ENCODE results near the gene CXCL10.

DNA sequence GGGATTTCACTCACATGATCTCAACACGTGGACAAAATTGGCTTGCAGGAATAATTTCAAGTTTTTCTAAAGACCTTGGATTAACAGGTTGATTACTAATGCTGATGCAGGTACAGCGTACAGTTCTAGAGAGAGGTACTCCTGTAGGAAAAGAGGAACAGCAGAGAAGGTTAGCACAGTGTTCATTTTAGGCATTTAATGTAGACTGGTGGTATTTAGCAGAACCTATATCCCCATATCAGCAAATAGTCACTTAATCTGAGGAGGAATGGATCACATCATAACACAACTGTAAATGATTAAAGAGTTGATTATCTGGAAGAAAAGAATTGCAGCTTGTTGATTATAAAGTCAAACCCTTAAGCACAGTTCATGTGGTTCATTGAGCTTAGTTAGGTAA lies 620 bp downstream of the CXCL10 start:
- TF ChIP-seq POLR2A (IDR thresholded peaks at IDR 0.05): no peak
- TF ChIP-seq, protein P1, sequence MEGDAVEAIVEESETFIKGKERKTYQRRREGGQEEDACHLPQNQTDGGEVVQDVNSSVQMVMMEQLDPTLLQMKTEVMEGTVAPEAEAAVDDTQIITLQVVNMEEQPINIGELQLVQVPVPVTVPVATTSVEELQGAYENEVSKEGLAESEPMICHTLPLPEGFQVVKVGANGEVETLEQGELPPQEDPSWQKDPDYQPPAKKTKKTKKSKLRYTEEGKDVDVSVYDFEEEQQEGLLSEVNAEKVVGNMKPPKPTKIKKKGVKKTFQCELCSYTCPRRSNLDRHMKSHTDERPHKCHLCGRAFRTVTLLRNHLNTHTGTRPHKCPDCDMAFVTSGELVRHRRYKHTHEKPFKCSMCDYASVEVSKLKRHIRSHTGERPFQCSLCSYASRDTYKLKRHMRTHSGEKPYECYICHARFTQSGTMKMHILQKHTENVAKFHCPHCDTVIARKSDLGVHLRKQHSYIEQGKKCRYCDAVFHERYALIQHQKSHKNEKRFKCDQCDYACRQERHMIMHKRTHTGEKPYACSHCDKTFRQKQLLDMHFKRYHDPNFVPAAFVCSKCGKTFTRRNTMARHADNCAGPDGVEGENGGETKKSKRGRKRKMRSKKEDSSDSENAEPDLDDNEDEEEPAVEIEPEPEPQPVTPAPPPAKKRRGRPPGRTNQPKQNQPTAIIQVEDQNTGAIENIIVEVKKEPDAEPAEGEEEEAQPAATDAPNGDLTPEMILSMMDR (IDR thresholded peaks at IDR 0.05 in 8 of 11, conservative IDR thresholded peaks at IDR 0.05 in 3 of 11): no peak
- TF ChIP-seq POLR2AphosphoS5 (IDR thresholded peaks at IDR 0.05): no peak

All from spleen (tissue), 7 donors.